CD14-positive monocyte (primary cell): ENCODE measurements around the gene SRGAP1. TPM values are rescaled to one million over a fixed set of nuclear protein-coding genes. Genes with fewer than 3 reads are reported as not detected.

Experiments
- DNase-seq, 3 donors: peaks; one replicate each; pipeline ENCODE4 v3.0.0-alpha.2; 2011 to 2022
- H2AFZ ChIP-seq: 2 replicates; pipeline ENCODE4 v1.6.0; 2012; ENCODE audit warnings: mild to moderate bottlenecking, low read depth, low read length, inconsistent platforms; ENCODE audit not compliant: insufficient read depth, poor library complexity, severe bottlenecking
- H3K27ac ChIP-seq, 2 donors: 1 replicate in 1 of 2; 2 replicates in 1 of 2; pipeline ENCODE4 v1.5.1; 2012 to 2013; ENCODE audit warnings: low read length in 2 of 2, control low read depth in 1 of 2, inconsistent platforms in 1 of 2, low read depth in 1 of 2, mild to moderate bottlenecking in 1 of 2
- H3K27me3 ChIP-seq, 2 donors: one replicate each; pipeline versions ENCODE4 v1.6.0 to v1.6.1; 2011 to 2013; ENCODE audit warnings: low read length in 2 of 2; ENCODE audit not compliant: control insufficient read depth in 2 of 2, insufficient read depth in 2 of 2
- H3K36me3 ChIP-seq, 2 donors: replicated peaks in 1 of 2; 1 replicate in 1 of 2; 2 replicates in 1 of 2; pipeline versions ENCODE4 v1.5.1 to v1.6.1; 2012 to 2013; ENCODE audit warnings: low read length in 2 of 2, control low read depth in 1 of 2, inconsistent platforms in 1 of 2, mild to moderate bottlenecking in 1 of 2; ENCODE audit not compliant: insufficient read depth in 2 of 2, control insufficient read depth in 1 of 2
- H3K4me1 ChIP-seq, 2 donors: 1 replicate in 1 of 2; 2 replicates in 1 of 2; pipeline versions ENCODE4 v1.5.1 to v1.6.1; 2012 to 2013; ENCODE audit warnings: low read length in 2 of 2, control low read depth in 1 of 2, inconsistent platforms in 1 of 2, mild to moderate bottlenecking in 1 of 2, moderate library complexity in 1 of 2; ENCODE audit not compliant: insufficient read depth in 2 of 2, control insufficient read depth in 1 of 2
- H3K4me2 ChIP-seq: replicated peaks from 2 replicates; pipeline ENCODE3; 2012; ENCODE audit warnings: low read length, moderate library complexity, mild to moderate bottlenecking; ENCODE audit not compliant: poor library complexity, severe bottlenecking; ENCODE audit errors: extremely low read depth
- H3K4me3 ChIP-seq, 3 experiments: fragments of 200-600 bp in 1 of 3; sonication (generic) in 1 of 3; replicated peaks in 1 of 3; 1 replicate in 2 of 3; 2 replicates in 1 of 3; pipeline ENCODE4 v1.5.1; 2011 to 2013; ENCODE audit warnings: low read length in 3 of 3, mild to moderate bottlenecking in 3 of 3, control low read depth in 2 of 3, low read depth in 2 of 3, inconsistent platforms in 1 of 3, moderate library complexity in 1 of 3
- H3K79me2 ChIP-seq: 2 replicates; pipeline ENCODE4 v1.6.0; 2012; ENCODE audit warnings: mild to moderate bottlenecking, control low read depth, inconsistent platforms, low read length, moderate library complexity; ENCODE audit not compliant: insufficient read depth
- H3K9ac ChIP-seq: 2 replicates; pipeline ENCODE4 v1.6.0; 2017; ENCODE audit warnings: low read length, mild to moderate bottlenecking; ENCODE audit not compliant: insufficient read depth, poor library complexity, severe bottlenecking
- H3K9me3 ChIP-seq, 2 donors: replicated peaks in 1 of 2; 1 replicate in 1 of 2; 2 replicates in 1 of 2; pipeline versions ENCODE4 v1.5.1 to v1.6.1; 2012 to 2013; ENCODE audit warnings: low read length in 2 of 2, control low read depth in 1 of 2; ENCODE audit not compliant: control insufficient read depth in 1 of 2, insufficient read depth in 1 of 2
- H4K20me1 ChIP-seq: 2 replicates; pipeline ENCODE4 v1.6.0; 2012; ENCODE audit warnings: mild to moderate bottlenecking, low read length, control low read depth, moderate library complexity; ENCODE audit not compliant: insufficient read depth
- H3K27ac Mint-ChIP-seq, 7 donors: one replicate each; pipeline ENCODE4 v1.8.0; 2020; ENCODE audit warnings: mild to moderate bottlenecking in 7 of 7, mixed read lengths in 7 of 7, moderate library complexity in 6 of 7, inconsistent platforms in 2 of 7
- H3K27me3 Mint-ChIP-seq, 3 donors: one replicate each; pipeline ENCODE4 v1.8.0; 2021 to 2022; ENCODE audit warnings: low read depth in 3 of 3, mild to moderate bottlenecking in 3 of 3, mixed read lengths in 3 of 3, moderate library complexity in 3 of 3, inconsistent platforms in 1 of 3
- H3K36me3 Mint-ChIP-seq, 2 donors: one replicate each; pipeline ENCODE4 v1.8.0; 2020; ENCODE audit warnings: mixed read lengths in 2 of 2, inconsistent platforms in 1 of 2, mild to moderate bottlenecking in 1 of 2
- H3K4me1 Mint-ChIP-seq: one replicate; pipeline ENCODE4 v1.8.0; 2020; ENCODE audit warnings: mild to moderate bottlenecking, mixed read lengths
- H3K4me3 Mint-ChIP-seq, 2 donors: one replicate each; pipeline ENCODE4 v1.8.0; 2020; ENCODE audit warnings: mild to moderate bottlenecking in 2 of 2, mixed read lengths in 2 of 2, moderate library complexity in 1 of 2
- H3K9me3 Mint-ChIP-seq, 7 donors: one replicate each; pipeline ENCODE4 v1.8.0; 2020 to 2022; ENCODE audit warnings: mixed read lengths in 7 of 7, mild to moderate bottlenecking in 6 of 7, moderate library complexity in 6 of 7, inconsistent platforms in 2 of 7
- WGBS: methylation state at CpG from one replicate; pipeline ENCODE4 v1.1.5; 2013; ENCODE audit warnings: missing lambda C conversion rate; ENCODE audit not compliant: insufficient coverage; 5-methylcytosine and 5-hydroxymethylcytosine counted together
- intact Hi-C, 2 donors: fragments of 100-400 bp; cut with micrococcal nuclease; formaldehyde crosslinking; loops; one replicate each; pipeline versions ENCODE4 v1.15.0 to v1.15.1; 2023
- polyA plus RNA-seq, 3 donors: library from polyadenylated mRNA; depleted of rRNA in 1 of 3; unstranded in 2 of 3; stranded (reverse) in 1 of 3; fragments of 300-500 nt in 2 of 3; fragments of >200 nt in 1 of 3; fragmentation: Illumina TruSeq in 2 of 3; gene quantifications; 1 replicate in 2 of 3; 2 replicates in 1 of 3; pipeline ENCODE4 v1.2.3, GENCODE V29; 2012 to 2021
- TF ChIP-seq, protein P1 (sequence below): fragments of 200-600 bp; IDR thresholded peaks from one replicate; pipeline ENCODE4 v1.8.0; 2022; ENCODE audit warnings: antibody characterized with exemption, mild to moderate bottlenecking

SRGAP1 gene
- polyA plus RNA-seq, 3 donors = 0.05 to 0.52 (median 0.07) TPM

DNA sequence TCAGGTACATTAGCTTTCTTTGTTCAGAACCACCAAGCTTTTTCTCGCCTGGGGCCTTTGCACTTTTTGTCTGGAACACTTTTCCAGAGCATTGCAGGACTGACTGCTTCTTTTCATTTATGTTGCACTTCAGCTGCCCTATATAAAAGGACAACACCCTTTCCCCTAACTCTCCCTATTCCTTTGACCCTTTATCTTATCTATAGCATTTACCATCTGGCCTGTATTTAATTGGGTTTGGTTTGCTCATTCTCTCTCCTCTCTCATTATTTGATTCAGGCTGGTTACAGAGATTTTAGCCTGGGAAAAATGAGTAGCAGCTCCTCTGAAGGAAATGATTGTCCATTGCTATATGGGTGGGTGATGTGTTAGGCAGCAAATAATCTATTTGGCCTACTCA is 212.2 kb downstream of the SRGAP1 start:
- TF ChIP-seq, protein P1, sequence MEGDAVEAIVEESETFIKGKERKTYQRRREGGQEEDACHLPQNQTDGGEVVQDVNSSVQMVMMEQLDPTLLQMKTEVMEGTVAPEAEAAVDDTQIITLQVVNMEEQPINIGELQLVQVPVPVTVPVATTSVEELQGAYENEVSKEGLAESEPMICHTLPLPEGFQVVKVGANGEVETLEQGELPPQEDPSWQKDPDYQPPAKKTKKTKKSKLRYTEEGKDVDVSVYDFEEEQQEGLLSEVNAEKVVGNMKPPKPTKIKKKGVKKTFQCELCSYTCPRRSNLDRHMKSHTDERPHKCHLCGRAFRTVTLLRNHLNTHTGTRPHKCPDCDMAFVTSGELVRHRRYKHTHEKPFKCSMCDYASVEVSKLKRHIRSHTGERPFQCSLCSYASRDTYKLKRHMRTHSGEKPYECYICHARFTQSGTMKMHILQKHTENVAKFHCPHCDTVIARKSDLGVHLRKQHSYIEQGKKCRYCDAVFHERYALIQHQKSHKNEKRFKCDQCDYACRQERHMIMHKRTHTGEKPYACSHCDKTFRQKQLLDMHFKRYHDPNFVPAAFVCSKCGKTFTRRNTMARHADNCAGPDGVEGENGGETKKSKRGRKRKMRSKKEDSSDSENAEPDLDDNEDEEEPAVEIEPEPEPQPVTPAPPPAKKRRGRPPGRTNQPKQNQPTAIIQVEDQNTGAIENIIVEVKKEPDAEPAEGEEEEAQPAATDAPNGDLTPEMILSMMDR = no peak
- H3K9me3 ChIP-seq = no peaks in the 10 kb centered on the region
- H3K27me3 ChIP-seq = no peaks in the 10 kb centered on the region
- H3K4me1 ChIP-seq = no peaks in the 10 kb centered on the region
- DNase-seq = no peak
- H3K4me1 Mint-ChIP-seq = no peaks in the 10 kb centered on the region
- H3K36me3 ChIP-seq = no peaks in the 10 kb centered on the region
- no peak overlapping the region for H3K4me3 ChIP-seq
- H3K9me3 Mint-ChIP-seq = peaks cover 0 to 3% (median 0%) of the 10 kb centered on the region in 7 donors
- H3K27ac ChIP-seq = no peak overlapping the region
- H3K27me3 Mint-ChIP-seq = peaks cover 0 to 2% (median 1%) of the 10 kb centered on the region in 3 donors
- intact Hi-C loops = no loop called here
- no peaks in the 10 kb centered on the region for H4K20me1 ChIP-seq
- WGBS = 88% methylated on average over 1 of the region's 1 CpG
- no peaks in the 10 kb centered on the region for H3K79me2 ChIP-seq
- no peak overlapping the region for H3K4me3 Mint-ChIP-seq
- no peak overlapping the region for H3K9ac ChIP-seq
- H3K27ac Mint-ChIP-seq = no peak overlapping the region
- no peak overlapping the region for H3K4me2 ChIP-seq
- H3K36me3 Mint-ChIP-seq = no peaks in the 10 kb centered on the region
- H2AFZ ChIP-seq = no peak overlapping the region

DNA sequence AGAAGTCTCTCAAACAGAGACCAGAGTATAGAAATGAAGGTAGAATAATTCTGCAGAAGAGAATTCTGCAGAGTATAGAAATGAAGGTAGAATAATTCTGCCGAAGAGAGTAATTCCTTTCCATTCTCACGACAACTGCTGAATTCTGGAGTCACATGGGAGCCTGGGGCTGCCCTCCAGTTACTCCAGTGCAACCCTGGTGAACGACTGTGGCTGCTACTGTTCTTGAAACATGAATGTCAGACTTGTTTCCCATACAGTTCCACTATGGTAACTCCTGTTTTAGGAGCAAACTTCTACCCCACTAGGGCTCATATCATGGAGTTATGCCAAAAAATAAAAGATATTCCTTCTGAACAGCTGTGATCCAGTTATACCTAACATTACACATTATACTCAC is 213.2 kb downstream of the SRGAP1 start:
- Mint-ChIP-seq H3K9me3 (no peaks in the 10 kb centered on the region), H3K4me3 (no peak overlapping the region), H3K27me3 (peaks cover 0 to 2% (median 1%) of the 10 kb centered on the region in 3 donors), H3K4me1 (no peaks in the 10 kb centered on the region), H3K27ac (no peak overlapping the region), H3K36me3 (no peaks in the 10 kb centered on the region)
- Histone ChIP-seq H3K9me3 (no peaks in the 10 kb centered on the region), H3K27me3 (no peaks in the 10 kb centered on the region), H4K20me1 (no peaks in the 10 kb centered on the region), H3K4me1 (no peaks in the 10 kb centered on the region), H3K27ac (no peak overlapping the region), H3K4me3 (no peak overlapping the region), H3K9ac (no peak overlapping the region), H2AFZ (no peak overlapping the region), H3K79me2 (no peaks in the 10 kb centered on the region), H3K36me3 (no peaks in the 10 kb centered on the region), H3K4me2 (no peak overlapping the region)
- DNase-seq = no peak
- WGBS = 86% methylated on average over 3 of the region's 3 CpGs
- intact Hi-C loops = no loop called here
- TF ChIP-seq, protein P1 = no peak
